NCI-H2171 (cell line): ENCODE data around the gene RAB3GAP2.
A peak's percentile ranks its signal among the peaks of the same experiment; 100 is the strongest.
"Not testable (repeated sequence)": the region's sequence is repeated elsewhere in the genome, so short reads cannot be mapped to it uniquely, and the experiment has no call there.

ENCODE experiments used
- DNase-seq: peaks from one replicate; lab custom pipeline; 2025; lab: John Stamatoyannopoulos, UW

The RAB3GAP2 gene

GRCh38 chr1:220189750-220190347 is 82.4 kb downstream of the RAB3GAP2 start:
- DNase-seq = peak; percentile 9

DNA sequence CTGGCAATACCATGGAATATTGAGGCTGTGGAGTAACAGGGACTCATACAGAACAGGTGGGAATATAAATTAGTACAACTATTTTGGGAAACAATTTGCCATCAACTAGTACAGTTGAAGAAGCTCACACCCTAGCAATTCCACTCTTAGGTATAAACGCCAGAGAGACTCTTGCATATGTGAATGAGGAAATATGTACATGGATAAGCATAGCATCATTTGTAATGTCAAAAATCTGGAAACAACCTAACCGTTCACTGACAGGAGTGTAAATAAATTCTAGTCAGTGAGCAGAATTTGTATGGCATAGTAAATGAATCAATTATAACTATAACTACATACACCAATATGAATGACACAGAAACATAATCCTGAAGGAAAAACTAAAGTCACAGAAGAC is 83.7 kb downstream of the RAB3GAP2 start:
- no peak for DNase-seq

GRCh38 chr1:220186752-220187151 is 85.5 kb downstream of the RAB3GAP2 start:
- no peak for DNase-seq

DNA sequence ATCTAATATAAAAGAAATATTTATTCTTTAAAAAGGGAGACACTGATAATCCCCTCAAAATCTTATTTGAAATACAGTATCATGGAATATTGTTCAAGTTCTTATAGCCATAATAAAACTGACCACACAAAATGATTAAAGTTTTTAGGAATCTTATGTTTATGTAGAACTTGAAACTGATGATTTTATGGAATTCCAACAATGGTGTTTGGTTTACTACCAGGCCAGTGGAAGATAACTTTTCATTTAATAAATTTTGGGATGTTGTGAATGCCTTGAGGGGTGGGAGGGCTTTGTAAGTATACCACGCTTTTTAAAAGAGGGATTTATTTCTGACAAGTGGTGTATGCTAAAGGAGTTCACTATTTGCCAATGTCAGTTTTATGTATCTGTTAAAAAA is 87.7 kb downstream of the RAB3GAP2 start:
- DNase-seq = no peak

- DNase-seq = no peak
Measured at GRCh38 chr1:220182656-220183055, 89.6 kb downstream of the RAB3GAP2 start.

- DNase-seq = no peak
Measured at GRCh38 chr1:220182111-220182510, 90.1 kb downstream of the RAB3GAP2 start.

GRCh38 chr1:220176540-220176939 is 95.7 kb downstream of the RAB3GAP2 start:
- no peak for DNase-seq

DNA sequence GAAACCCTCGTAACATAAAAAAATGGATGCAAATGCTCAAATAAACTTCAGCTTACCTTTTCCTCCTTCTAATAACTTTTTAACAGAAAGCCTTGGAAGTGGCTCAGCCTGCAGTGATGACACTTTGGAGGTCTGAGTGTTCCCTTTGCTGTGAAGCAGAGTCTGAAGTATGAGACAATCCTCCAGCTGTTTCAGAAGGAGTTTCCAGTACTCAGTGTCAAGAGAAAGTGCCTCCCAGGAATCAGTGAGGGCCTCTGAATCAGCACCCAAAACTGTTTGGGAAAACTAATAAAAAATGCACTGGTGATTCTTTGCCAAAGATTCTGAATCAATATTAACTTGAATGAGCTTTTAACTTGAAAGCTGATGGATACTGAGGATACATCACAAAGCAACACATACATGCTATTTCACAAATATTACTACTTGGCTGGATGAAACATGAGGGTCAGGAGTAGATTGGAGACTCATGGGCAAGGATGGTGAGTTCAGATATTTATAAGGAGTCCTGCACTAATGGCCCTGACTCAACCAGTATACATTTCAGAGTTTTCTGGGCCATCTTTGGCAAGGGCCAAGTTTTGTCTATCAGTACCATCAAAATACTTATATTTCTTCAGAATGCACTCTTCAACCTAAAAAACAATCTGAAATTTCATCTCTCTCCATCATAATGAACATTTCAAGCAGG is 101.3 kb downstream of the RAB3GAP2 start:
- no peak for DNase-seq

DNA sequence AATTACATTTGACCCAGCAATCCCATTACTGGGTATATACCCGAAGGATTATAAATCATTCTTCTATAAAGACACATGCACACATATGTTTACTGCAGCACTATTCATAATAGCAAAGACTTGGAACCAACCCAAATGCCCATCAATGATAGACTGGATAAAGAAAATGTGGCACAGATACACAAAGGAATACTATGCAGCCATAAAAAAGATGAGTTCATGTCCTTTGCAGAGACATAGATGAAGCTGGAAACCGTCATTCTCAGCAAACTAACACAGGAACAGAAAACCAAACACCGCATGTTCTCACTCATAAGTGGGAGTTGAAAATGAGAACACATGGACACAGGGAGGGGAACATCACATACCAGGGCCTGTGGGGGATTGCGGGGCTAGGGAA is 102.4 kb downstream of the RAB3GAP2 start:
- DNase-seq = not testable (repeated sequence)

GRCh38 chr1:220166853-220167252 is 105.4 kb downstream of the RAB3GAP2 start:
- DNase-seq = no peak

DNA sequence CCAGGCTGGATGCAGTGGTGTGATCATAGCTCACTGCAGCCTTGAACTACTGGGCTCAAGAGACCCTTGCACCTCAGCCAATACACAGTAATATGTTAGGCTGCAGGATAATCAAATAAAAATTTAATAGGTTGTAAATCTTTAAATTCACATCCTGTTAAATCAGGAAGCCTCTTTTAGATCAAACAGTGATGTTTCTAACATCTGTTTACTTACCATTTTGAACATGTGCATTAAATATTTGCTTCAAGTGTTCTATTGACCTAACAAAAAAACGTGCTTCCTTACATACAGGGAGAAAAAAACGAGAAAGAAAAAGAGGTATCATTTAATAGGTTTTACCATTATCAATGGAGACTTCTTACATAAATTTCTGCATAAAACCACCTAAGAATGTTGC is 107.7 kb downstream of the RAB3GAP2 start:
- no peak for DNase-seq

GRCh38 chr1:220164116-220164515 is 108.1 kb downstream of the RAB3GAP2 start:
- DNase-seq = no peak

DNA sequence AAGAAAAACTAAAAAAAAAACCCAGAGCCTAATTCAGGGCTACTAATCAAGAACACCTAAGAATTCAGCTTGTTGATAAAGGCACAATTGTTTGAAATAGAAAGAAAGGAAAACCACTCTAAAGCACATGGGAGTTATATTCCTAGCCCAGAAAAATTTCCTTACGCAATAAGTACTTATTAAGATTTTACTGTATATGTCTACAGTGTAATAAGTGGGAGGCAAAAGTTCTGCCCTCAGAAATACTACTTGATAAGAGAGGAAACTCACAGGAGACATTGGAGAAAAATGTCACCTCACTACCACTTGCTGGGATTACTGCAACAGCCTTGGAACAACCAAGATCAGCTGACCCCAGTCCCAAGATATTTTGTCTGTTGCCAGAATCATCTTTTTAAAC is 112.2 kb downstream of the RAB3GAP2 start:
- no peak for DNase-seq

DNA sequence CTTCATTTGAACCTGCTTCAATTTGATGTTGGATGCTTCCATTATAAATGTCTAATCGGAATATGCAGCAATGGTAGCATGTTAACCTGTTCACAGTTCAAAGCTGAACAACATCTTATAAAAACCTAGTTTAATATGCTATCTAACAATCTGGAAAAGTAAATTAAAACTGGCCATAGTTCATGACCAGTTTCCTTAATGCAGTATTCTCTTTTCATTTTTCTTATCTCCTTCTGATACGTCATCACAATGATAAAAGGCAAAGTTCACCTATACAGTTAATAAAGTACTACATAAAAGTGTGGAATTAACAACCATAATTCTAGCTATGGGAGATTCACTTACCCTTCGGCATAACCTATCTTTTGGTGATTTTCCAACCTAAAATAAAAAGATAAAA is 113.2 kb downstream of the RAB3GAP2 start:
- DNase-seq = no peak

- not testable (repeated sequence) for DNase-seq
Measured at GRCh38 chr1:220158530-220158929, 113.7 kb downstream of the RAB3GAP2 start.

DNA sequence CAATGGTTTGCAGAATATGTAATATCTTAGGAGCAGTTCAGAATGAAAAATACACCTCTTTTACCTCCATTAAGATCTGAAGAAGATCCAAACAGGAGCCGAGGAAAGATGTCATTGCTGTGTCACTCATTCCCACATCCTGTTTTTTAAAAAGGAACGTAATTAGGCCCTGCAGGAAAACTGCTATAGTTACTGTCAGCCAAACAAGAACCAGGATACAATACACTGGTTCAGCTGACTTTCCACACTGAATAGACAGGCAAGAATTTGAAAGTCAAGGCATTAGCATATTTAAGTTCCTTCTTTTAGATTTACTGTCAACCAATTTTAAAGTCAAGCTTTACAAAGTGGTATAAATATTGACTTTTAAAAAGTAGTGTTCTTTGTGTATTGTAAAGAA is 114.5 kb downstream of the RAB3GAP2 start:
- DNase-seq = no peak

DNA sequence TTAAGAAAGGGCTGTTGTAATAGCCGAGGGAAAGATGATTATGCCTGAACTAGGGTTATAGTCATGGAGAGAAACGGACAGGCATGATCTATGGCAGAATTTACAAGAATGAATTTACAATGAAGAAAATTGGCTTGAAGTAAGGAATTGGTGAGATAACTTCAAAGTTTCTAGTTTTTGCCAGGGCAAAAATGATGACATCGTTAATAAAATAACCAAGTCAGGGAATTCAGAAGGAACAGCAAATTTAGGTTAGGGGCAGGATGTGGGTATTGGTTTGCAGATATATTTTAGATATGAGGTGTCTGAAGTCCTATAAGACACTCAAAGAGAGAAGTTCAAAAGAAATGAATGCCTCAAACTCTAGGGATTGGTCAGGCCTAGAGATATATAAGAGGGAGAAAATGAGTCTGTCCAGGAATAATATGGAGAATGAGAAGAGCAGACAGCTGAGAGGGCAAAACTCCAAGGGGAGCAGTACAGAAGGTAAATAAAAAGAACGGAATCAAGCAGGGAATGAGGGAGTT is 115.6 kb downstream of the RAB3GAP2 start:
- no peak for DNase-seq

GRCh38 chr1:220153147-220153546 is 119.1 kb downstream of the RAB3GAP2 start:
- no peak for DNase-seq

DNA sequence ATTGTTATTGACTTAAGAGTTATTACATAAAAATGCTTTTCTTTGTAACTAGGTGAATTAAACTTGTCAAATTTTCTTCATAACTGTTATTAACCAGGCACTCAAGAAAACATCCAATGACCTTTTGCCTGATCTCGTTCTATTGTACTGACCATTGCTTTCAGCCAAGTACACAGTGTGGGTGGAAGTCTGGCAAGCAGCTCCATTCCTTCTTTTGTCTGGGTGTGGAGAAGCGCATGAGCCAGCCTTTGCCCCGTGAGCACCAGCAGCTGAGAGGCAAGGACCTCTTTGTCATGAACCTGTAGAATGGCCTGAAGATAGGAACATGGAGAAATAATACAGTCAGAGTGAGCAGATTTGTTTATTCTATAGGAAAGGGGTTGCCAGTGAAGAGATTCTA is 120.8 kb downstream of the RAB3GAP2 start:
- no peak for DNase-seq

- no peak for DNase-seq
Measured at GRCh38 chr1:220149742-220150141, 122.5 kb downstream of the RAB3GAP2 start.

- DNase-seq = no peak
Measured at GRCh38 chr1:220144051-220144450, 128.2 kb downstream of the RAB3GAP2 start.

DNA sequence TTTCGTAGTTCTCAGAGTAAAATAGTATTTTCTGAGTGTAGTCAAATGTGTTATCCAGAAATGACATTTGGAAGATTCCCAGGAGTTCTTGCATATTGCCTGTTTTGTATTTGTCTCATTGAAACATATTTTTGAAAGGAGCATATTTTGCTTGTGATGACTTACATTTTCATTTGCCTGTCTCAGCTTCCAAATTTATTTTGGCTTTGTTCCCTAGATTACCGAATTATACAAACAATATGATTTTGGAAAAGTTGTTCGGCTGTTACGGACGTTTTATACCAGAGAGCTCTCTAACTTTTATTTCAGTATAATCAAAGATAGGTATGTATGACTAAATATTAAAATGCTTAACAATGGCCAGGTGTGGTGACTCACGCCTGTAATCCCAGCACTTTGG is 132.3 kb downstream of the RAB3GAP2 start:
- no peak for DNase-seq

- no peak for DNase-seq
Measured at GRCh38 chr1:220137019-220137786, 135.1 kb downstream of the RAB3GAP2 start.
